CD4-positive, alpha-beta T cell treated with Interleukin-2 at 100 ng/mL for 4 hours (primary cell): ENCODE results near the gene LTC4S.
"Not testable (repeated sequence)": the region's sequence is repeated elsewhere in the genome, so short reads cannot be mapped to it uniquely, and the experiment has no call there.

Experiments
- DNase-seq: peaks from one replicate; pipeline ENCODE4 v3.0.0-alpha.2; 2020; ENCODE audit warnings: low spot score

Gene LTC4S, protein sequence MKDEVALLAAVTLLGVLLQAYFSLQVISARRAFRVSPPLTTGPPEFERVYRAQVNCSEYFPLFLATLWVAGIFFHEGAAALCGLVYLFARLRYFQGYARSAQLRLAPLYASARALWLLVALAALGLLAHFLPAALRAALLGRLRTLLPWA

DNA sequence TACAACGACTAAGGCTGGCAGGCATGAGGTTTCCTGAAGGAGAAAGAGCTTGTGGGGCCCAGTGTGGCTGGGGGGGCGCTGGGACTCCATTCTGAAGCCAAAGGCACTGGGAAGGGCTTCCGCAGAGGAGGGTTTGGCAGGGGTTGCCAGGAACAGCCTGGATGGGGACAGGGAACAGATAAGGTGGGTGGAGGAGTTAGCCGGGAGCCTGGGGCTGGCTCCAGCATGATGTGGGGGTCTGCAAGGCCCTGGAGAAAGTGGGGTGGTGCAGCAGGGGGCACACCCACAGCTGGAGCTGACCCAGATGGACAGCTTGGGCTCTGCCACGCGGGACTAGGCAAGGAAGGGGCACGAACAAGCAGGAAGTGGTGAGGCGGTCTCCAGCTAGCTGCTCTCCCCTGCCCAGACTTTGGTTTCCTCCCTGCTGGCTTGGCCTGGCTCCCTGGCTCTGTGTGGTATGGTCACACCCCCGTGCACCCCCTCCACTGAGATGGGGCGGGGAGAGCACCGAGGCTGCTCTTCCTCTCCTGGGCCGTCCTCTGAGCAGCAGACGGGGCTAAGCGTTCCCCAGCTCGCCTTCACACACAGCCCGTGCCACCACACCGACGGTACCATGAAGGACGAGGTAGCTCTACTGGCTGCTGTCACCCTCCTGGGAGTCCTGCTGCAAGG lies at the start of gene LTC4S:
Gene LTC4S (plus strand): TSS at position 519 of the 672 bp plus-strand sequence. CDS start 95 bp downstream, at position 614.
- peak; percentile 59 for DNase-seq

DNA sequence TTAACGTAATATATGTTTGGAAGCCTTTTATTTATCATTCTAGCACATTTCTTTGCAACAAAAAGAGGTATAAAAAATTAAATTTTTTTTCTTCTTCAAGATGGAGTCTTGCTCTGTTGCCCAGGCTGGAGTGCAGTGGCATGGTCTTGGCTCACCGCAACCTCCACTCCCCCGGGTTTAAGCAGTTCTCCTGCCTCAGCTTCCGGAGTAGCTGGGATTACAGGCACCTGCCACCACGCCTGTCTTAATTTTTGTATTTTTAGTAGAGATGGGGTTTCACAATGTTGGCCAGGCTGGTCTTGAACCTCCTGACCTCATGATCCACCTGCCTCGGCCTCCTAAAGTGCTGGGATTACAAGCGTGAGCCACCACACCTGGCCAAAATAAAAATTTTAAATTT lies 49.7 kb upstream of the LTC4S start:
- not testable (repeated sequence) for DNase-seq

DNA sequence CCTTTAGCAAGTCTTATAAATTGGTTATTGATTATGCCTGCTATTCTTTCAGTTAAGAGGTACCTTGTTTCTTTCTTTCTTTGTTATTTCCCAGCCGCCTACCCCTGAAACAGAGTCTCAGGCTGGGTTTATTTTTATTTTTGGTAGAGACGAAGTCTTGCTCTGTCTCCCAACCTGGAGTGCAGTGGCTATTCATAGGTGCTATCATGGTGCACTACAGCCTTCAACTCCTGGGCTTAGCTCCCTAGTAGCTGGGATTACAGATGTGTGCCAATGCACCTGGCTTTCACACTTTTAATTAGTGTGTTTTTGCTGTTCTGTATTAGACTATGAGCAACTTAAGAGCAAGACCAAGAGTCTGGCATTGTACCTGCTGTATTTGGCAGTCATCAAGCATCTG lies 46.9 kb upstream of the LTC4S start:
- no peak for DNase-seq

DNA sequence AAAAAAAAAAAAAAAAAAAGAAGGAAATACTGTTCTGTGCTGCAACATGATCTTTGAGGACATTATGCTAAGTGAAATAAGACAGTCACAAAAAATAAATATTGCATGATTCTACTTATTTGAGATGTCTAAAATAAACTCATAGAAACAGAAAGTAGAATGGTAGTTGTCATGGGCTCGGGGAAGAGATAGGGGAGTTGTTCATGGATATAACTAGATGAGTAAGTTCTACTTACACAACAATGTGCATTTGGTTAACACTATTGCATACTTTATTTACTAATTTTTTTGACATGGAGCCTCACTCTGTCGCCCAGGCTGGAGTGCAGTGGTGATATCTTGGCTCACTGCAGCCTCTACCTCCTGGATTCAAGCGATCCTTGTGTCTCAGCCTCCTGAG lies 46.0 kb upstream of the LTC4S start:
- DNase-seq = no peak

DNA sequence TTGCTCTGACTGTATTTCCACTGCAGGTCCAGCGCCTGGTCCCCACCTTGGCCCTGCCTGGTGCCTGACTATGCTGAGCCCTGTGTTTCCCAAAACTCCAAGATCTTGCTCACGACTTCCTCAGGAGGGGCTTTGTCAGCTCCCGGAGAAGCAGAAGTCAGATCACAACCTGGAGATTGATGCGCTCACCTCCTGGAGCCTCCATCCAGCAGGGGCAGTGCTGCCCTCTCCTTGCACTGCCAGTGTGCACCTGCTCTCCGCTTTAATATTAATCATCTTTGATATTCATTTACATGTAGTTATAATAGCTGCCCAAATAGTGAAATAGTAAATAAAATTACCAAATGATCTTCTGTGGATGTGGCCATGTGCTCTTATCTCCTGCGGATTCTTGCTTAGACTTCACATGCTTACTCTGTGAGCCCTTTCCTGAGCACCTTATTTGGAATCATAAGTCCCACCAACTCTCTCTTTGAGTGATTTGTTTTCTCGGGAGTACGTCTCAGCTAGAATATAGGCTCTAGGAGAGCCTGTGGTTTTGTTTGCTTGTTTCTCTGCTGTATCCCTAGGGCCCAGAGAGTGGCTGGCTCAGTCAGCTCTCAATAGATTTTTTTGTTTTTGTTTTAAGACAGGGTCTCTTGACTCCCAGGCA lies 43.8 kb upstream of the LTC4S start:
- DNase-seq = no peak

DNA sequence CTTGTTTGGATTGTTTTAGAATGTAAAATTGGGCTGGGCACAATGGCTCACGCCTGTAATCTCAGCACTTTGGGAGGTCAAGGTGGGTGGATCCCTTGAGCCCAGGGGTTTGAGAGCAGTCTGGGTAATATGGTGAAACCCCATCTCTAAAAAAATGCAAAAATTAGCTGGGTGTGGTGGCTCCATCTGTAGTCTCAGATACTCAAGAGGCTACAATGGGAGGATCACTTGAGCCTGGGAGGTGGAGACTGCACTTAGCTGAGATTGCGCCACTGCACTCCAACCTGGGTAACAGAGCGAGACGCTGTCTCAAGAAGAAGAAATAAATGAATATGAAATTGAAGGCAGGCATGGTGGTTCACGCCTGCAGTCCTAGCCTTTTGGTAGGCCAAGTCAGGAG lies 39.8 kb upstream of the LTC4S start:
- DNase-seq = no peak

DNA sequence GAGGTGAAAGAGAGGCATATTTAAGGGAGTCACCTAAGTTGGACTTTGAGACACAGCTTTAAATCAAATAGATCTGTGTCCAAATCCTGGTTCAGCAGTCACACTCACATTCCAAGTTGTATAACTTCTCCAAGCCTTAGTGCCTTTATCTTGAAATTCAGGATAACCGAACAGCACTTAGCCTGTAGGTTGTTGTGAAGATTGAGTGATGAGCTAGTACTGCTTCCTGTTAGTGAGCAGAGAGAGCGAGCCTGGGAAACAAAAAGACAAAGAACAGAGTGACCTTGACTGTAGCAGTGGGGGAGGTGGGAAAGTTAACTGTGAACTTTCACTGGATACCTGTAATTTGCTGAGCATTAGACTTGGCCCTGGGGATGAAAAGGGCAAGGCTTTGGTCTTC lies 38.8 kb upstream of the LTC4S start:
- DNase-seq = no peak

DNA sequence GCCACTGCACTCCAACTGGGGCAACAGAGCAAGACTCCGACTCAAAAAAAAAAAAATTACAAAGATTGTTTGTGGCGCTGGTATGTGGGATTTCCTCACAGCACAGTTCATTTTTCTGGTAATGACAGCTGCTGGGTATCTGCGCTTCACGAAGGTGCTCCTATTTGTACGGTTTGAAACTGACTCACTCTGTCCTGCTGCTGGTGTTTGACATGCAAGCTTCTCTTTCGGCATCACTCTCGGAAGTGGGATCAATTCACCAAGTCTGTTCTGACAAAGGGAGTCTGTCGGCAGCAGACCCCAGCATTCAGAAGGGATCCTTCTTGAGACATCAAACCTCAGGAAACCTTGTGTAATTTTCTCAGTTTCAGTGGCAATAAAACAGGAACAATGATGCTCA lies 34.8 kb upstream of the LTC4S start:
- DNase-seq = no peak

DNA sequence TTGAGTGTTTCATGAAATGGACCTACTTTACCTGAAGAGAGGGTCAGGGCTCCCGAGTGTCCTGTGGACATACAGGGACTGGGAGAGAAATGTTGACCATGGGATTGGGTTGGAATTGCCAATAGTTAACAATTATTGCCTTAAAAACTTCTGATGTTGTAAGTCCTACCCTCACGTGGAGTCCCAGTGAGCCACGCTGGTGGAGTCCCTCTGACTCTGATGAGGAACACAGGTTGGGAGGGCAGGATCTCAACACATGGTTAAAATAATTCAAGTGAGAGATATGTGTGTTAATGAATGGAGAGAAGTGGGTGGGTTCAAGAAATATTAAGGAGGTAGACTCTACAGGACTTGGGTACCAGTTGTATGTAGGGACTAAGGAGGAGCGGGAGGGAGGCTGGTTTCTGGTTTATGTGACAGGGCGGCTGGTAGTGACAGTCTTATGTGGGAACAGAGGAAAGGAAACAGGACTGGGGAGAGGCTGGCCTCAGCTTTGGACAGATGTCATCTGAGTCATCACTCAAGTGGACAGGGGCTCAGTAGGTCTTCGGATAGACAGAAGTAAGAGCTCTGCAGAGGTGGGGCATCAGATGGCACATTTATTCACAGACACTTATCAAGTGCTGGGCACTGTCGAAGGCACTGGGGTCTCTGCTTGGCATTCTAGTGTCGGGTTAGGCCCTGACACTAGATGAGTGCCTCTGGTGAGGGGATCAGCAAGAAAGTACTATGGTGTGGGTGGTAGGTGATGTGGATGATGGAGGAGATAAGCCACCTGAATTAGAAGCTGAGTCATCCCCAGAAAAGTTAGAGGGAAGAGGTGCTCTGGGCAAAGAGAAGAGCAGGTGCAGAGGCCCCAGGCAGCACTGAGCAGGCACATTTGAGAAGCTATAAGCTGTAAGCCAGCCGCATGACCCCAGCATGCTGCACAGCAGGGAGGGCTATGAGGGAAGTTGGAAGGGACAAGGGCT lies 33.9 kb upstream of the LTC4S start:
- DNase-seq = peak; percentile 23

DNA sequence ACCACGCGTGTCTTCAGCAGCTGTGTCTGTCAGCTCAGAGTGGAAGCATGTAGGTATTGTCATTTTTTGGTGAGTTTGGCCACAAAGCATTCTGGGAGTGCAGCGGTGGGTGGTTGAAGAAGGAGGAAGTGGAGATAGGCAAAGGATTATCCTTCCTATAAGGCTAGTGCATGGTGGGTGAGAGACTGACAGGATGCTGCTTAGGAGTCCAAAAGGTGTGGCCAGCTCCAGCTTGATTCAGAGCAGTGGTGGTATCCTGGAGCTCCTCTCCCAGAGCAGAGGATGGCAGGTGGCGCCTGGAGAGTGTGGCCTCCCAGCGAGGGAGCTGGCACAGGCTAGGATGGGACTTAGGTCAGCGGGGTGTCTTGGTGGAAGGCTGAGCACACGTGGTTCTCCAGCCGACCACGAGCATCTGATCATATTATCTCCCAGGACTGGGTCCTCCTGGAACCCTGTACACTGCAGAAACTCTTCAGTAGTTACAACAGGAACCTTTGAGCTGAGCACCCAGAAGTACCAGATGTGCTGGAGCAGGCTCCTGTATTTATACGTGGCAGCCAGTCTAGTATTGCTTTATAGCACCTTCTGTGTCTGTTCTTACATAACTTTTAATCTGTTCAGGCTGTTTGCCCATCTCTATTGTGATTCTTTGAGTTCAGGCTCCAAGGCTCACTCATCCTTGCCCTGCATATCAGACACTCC lies 31.6 kb upstream of the LTC4S start:
- DNase-seq = peak; percentile 32

DNA sequence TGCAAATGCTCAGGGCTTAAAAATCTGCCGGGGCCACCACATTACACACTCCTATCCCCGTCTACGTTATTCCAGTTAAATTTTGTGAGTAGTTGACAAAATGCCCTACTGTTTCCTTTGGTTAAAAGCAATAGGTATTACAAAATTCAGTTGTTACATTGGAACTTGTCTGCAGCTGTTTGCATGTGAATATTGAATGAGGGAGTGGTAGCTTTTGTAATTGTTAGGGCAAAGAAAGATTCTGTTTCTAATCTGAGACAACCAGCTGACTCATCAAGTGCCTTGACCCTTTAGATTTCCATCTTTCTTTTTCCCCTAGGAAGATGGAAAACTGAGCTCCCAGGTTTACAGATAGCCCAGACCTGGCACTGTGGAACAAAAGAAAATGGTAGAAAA lies 31.0 kb upstream of the LTC4S start:
- DNase-seq = no peak

DNA sequence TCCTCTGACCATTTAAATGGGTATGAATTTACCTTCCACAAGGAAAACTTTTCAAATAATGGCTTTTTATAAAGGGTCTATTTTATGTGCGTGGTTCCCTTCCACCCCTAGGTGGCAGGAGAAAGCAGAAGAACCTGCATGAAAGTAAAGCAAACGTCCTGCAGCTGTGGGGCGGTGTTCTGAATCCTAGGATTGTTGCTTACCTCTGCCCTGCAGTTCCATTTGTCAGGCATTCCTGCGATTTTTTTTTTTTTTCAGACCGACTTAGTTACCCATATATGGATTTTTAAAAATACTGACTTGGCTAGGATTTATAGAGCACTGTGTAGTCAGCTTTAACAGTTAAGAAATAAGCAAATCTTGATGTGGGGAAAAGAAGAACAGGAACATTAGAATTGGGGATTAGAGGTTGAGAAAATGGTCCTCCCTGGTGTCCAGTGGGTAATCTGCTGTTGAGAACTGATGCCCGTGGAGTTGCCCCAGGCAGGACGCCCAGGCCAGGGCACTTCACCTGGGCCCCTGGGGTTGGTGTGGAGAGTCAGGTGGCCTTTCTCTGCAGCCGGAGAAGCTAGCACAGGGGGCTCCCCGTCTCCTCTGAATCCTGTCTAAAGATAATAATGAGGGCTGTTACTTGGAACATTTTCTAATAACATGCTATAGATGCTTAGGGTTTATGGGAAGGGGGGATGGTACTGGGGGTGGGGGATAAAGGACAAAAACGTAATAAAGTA lies 30.4 kb upstream of the LTC4S start:
- peak; percentile 70 for DNase-seq

DNA sequence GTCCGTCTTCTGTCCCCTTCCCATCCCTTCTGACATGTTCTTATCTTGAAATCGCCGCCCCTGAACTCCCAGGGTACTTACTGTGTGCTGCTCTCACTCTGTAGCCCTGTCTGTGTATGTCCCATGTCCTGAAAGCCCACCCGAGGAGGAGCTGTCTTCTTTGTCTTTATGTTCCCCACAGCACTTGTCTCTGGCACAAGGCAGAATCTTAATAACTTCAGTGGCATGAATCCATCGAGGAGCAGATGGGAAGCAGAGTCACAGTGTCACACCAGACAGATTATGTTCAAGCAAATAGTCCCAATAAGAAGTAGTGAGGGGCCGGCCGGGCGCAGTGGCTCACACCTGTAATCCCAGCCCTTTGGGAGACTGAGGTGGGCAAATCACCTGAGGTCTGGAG lies 29.7 kb upstream of the LTC4S start:
- no peak for DNase-seq

DNA sequence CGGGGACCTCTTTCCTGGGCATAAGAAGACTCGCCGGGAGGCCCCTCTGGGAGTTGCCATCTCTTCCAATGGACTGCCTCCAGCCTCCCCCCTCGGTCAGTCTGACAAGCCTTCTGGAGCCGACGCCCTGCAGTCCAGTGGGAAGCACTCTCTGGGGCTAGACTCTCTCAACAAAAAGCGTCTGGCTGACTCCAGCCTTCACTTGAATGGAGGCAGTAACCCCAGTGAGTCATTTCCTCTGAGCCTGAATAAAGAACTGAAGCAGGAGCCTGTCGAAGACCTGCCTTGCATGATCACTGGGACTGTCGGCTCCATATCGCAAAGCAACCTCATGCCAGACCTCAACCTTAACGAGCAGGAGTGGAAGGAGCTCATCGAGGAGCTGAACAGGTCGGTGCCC lies 28.4 kb upstream of the LTC4S start:
- no peak for DNase-seq

DNA sequence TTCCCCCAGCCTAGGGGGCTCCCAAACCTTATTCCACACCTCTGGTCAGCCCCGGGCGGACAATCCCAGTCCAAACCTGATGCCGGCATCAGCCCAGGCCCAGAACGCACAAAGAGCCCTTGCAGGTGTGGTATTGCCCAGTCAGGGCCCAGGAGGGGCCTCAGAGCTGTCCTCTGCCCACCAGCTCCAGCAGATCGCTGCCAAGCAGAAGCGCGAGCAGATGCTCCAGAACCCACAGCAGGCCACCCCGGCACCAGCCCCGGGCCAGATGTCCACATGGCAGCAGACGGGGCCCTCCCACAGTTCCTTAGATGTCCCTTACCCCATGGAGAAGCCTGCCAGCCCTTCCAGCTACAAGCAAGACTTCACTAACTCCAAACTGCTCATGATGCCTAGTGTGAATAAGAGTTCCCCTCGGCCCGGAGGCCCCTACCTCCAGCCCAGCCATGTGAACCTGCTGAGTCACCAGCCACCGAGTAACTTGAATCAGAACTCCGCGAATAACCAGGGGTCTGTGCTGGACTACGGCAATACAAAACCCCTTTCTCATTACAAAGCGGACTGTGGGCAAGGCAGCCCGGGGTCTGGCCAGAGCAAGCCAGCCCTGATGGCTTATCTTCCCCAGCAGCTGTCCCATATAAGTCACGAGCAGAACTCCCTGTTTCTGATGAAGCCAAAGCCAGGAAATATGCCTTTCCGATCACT lies 27.6 kb upstream of the LTC4S start:
- no peak for DNase-seq

DNA sequence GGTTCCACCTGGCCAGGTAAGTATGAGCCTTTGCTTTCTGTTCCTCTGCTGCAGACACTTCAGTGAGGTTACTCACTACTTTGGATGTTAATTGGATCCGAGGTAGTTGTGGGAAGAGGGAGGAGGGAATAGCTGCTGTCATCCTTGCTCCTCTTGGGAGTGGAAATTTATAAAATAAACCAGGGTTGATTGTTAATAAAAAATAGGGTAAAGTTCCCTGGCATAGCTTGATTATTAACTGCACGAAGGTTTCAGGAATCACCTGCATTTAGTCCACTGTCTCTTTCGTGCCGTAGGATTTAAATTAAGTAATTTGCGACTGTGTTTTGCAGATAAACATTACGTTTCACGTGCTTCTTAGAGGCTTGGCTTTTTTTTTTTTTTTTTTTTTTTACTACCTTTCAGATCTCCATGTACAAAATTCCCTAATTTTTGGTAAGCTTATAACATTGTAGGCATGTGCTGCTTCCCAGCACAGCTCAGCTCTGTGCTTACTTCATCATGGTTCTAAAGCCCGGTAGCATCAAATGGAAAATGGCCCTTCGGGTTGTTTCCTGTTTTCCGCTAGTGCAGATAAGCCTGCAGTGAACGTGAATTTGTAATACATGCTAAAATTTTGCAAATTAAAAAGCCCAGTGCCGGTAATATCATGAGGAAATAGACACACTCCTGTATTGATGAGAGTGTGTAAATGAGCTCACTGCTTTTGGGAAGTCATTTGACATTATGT lies 26.9 kb upstream of the LTC4S start:
- DNase-seq = no peak

DNA sequence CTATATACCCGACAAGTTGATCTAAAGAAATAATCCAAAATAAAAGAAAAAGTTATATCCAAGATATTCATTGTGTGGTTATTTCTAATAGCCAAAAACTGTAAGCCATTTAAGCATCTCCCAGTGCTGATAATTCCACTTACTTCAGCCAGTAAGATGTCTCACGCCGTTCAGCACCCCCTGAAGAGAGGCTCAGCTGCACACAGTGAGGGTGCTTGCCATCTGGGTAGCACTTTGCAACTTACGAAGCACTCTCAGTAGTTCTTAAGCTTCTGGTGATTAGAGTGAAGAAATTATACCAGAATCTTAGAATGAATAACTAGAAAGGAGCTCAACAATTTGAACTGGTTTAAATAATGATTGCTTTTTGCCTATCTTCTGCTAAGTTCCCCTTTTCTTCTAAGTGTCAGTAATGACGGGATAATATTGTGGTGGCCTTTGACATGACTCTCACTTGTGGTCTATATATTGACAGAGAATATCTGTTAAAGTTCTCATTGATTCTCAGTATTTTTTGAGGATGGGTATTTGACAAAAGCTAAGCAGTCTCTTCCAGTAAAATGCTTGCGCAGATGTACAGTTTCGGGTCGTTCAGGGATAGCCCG lies 26.2 kb upstream of the LTC4S start:
- DNase-seq = no peak

DNA sequence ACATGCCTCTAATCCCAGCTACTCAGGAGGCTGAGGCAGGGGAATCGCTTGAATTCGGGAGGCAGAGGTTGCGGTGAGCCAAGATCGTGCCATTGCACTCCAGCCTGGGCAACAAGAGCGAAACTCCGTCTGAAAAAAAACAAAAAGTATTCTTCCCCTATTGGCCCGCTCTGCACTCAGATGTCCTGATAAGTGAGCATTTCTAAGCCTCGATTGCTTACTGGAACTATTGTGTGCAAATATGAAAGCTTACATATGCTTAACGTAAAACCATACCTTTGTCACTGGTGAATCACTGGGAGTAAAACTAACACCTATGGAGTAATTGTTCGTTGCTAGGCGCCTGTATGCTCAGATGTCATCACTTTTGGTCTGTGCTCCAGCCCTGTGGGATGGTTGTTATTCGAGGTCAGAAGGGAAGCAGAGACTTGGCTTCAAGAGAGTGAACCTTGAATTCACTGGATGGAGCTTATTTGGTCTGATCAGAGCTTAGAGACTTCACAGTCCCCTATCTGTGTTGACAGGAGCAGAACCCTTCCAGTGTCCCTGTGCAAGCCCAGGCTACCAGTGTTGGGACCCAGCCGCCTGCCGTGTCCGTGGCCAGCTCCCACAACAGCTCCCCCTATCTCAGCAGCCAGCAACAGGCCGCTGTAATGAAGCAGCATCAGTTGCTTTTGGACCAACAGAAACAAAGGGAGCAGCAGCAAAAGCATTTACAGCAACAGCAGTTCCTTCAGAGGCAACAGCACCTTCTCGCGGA lies 25.3 kb upstream of the LTC4S start:
- DNase-seq = no peak

DNA sequence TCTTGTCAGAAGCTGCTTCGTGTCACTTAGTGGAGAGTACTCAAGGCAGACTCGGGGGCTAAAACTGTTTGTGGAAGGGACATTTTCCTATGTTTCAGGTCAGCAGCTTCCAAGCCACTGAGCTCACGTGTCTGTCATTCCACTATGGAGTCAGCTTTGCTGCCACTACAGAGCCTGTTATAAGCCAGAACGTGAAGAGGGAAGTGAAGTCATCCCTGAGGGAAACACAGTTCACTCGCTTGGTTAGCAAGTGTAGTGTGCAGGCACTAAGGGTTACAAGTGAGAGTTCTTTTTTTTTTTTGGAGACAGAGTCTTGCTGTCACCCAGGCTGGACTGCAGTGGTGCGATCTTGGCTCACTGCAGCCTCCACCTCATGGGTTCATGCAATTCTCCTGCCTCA lies 24.5 kb upstream of the LTC4S start:
- no peak for DNase-seq
